Measurements from ENCODE around the gene SHC3.

Gene SHC3

DNA sequence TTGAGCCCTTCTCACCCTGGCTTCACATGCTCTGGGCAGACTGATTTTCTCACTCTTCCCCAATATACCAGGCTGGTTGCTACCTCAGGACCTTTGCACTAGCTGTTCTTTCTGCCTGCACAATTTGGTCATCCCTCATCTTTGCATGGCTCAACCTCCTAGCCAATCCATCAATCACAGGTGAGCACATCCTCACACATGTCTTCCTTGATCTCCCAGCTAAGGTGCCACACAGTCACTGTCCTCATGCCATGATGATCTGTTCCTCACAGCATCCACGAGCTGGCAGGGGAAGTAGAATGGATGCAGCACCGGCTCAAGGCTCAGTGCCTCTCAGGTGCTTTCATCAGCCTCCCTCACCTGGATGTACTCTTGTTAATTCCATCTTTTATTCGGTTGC is 218.0 kb downstream of the SHC3 start:
- TF ChIP-seq, protein P1, sequence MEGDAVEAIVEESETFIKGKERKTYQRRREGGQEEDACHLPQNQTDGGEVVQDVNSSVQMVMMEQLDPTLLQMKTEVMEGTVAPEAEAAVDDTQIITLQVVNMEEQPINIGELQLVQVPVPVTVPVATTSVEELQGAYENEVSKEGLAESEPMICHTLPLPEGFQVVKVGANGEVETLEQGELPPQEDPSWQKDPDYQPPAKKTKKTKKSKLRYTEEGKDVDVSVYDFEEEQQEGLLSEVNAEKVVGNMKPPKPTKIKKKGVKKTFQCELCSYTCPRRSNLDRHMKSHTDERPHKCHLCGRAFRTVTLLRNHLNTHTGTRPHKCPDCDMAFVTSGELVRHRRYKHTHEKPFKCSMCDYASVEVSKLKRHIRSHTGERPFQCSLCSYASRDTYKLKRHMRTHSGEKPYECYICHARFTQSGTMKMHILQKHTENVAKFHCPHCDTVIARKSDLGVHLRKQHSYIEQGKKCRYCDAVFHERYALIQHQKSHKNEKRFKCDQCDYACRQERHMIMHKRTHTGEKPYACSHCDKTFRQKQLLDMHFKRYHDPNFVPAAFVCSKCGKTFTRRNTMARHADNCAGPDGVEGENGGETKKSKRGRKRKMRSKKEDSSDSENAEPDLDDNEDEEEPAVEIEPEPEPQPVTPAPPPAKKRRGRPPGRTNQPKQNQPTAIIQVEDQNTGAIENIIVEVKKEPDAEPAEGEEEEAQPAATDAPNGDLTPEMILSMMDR (IDR thresholded peaks at IDR 0.05; ENCODE audit: low read depth, low read length, missing control alignments) = no peak
- DNase-seq (ENCODE audit: extremely low read depth, low read depth) = no peak
- H3K4me3 ChIP-seq (replicated peaks; ENCODE audit: low read depth, low read length) = no peak overlapping the region

DNA sequence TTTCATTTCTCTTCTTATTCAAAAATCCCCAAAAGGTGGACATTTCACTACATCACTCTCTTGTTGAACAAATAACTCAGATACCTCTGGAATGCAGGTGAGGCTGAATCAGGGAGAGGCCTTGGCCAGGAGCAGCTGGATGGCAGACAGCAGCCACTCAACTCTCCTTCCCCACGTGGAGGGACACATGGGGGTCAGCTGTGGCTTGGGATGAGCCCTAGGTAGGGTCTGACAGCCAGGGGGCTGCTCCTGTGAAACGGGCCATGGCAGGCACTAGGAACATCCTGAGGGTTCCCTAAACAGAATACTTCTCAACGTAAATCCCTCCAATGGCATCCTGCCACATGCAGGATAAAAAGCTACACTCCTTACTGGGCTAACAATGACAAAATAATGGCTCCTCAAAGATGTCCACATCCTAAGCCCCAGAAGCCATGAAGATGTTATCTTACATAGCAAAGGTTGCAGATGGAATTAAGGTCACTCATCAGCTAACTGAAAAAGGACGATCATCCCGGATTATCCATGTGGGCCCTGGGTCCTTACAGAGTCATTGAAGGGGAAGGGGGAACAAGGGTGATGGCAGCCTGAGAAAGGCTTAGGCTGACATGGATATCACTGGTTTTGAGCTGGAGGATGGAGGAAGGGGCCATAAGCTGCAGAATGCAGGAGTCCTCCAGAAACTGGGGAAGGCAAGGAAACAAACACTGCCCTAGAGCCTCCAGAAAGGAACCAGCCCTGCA is 218.7 kb downstream of the SHC3 start:
- no peak for DNase-seq (ENCODE audit: extremely low read depth, low read depth)
- TF ChIP-seq, protein P1 (IDR thresholded peaks at IDR 0.05; ENCODE audit: low read depth, low read length, missing control alignments) = no peak
- no peak overlapping the region for H3K4me3 ChIP-seq (replicated peaks; ENCODE audit: low read depth, low read length)

DNA sequence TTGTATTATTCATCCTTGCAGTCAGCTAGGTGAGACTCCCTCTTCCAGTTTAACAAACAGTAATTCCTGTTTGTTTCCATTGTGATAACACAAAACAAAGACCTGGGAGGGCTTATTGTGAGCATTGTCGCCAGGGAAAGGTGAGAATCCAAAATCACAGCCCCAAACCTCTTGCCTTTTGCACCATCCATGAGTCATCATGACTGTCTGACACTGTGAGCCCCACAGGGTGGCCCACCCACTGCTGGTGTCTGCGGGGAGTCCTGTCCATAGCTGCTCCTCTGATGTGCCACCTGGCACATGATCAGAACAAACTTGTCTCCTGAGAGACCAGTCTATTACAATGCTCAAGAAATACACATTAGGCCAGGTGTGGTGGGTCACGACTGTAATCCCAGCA is 221.1 kb downstream of the SHC3 start:
- TF ChIP-seq, protein P1 (IDR thresholded peaks at IDR 0.05; ENCODE audit: low read depth, low read length, missing control alignments) = no peak
- DNase-seq (ENCODE audit: extremely low read depth, low read depth) = no peak
- H3K4me3 ChIP-seq (replicated peaks; ENCODE audit: low read depth, low read length) = no peak overlapping the region
